PFSK-1 (cell line): Measurements from ENCODE around the gene DDX10.

Experiments
- SIN3A ChIP-seq: IDR thresholded peaks from 2 replicates; pipeline ENCODE4 v1.6.1; 2012; ENCODE audit warnings: mild to moderate bottlenecking, low read length, moderate library complexity, borderline replicate concordance; ENCODE audit not compliant: insufficient read depth
- TAF1 ChIP-seq: IDR thresholded peaks from 2 replicates; pipeline ENCODE4 v1.6.1; 2012; ENCODE audit warnings: low read length, control low read depth, borderline replicate concordance; ENCODE audit not compliant: insufficient read depth
- TF ChIP-seq, protein P1 (sequence below), 2 experiments: IDR thresholded peaks; 2 replicates each; pipeline versions ENCODE4 v1.6.1 to v1.8.0; 2011 to 2012; ENCODE audit warnings: low read depth in 2 of 2, low read length in 2 of 2, control low read depth in 1 of 2, inconsistent platforms in 1 of 2, mild to moderate bottlenecking in 1 of 2, moderate library complexity in 1 of 2; ENCODE audit not compliant: insufficient read depth in 1 of 2

DNA sequence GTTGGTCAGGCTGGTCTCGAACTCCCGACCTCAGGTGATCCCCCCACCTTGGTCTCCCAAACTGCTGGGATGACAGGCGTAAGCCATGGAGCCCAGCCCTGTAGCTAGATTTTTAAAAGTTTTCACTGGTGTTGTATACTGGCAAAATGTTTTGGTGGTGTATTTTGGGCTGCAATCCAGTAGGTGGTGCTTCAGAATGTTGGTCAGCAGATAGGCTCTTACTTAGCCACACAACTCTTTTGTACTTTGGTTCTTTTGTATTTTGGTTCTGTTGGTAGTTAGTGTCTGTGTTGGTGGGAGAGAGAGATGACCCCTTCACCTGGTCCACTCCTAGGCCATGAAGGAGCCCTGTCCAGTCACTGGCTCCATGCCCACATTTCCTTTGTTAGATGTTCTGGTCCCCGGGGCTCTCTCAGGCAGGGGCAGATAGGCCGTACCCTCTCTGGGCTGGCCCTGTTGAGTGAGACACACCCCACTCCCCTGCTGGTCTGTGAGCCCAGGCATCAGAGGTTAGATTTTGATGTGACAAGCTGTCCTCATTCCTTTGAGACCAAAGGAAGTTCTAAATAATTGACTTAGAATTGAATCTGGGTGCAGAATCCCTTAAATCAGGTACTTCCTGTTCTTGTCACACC, 123.8 kb downstream of the DDX10 start:
- no peak for TF ChIP-seq TAF1
- TF ChIP-seq, protein P1, sequence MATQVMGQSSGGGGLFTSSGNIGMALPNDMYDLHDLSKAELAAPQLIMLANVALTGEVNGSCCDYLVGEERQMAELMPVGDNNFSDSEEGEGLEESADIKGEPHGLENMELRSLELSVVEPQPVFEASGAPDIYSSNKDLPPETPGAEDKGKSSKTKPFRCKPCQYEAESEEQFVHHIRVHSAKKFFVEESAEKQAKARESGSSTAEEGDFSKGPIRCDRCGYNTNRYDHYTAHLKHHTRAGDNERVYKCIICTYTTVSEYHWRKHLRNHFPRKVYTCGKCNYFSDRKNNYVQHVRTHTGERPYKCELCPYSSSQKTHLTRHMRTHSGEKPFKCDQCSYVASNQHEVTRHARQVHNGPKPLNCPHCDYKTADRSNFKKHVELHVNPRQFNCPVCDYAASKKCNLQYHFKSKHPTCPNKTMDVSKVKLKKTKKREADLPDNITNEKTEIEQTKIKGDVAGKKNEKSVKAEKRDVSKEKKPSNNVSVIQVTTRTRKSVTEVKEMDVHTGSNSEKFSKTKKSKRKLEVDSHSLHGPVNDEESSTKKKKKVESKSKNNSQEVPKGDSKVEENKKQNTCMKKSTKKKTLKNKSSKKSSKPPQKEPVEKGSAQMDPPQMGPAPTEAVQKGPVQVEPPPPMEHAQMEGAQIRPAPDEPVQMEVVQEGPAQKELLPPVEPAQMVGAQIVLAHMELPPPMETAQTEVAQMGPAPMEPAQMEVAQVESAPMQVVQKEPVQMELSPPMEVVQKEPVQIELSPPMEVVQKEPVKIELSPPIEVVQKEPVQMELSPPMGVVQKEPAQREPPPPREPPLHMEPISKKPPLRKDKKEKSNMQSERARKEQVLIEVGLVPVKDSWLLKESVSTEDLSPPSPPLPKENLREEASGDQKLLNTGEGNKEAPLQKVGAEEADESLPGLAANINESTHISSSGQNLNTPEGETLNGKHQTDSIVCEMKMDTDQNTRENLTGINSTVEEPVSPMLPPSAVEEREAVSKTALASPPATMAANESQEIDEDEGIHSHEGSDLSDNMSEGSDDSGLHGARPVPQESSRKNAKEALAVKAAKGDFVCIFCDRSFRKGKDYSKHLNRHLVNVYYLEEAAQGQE (IDR thresholded peaks at IDR 0.05; ENCODE audit: insufficient read depth in 1 of 2, low read depth in 2 of 2, low read length in 2 of 2) = no peak
- no peak for TF ChIP-seq SIN3A
